PC-9 (cell line): Measurements from ENCODE around the gene PRKG1. TPM values are rescaled to one million over a fixed set of nuclear protein-coding genes. Genes with fewer than 3 reads are reported as not detected.

ENCODE experiments used
- BruUV-seq: library from RNA; stranded (reverse); fragments of 400-500 nt; replicated peaks from 2 replicates; lab custom pipeline; 2021; lab: Mats Ljungman, UMichigan
- CTCF ChIA-PET: fragments of 300-600 bp; sonication (Branson Sonifier 250); formaldehyde crosslinking; loops from one replicate; lab custom pipeline; 2022; ENCODE audit warnings: antibody characterized with exemption; lab: Charles Lee
- POLR2A ChIA-PET: fragments of 300-600 bp; sonication (Branson Sonifier 250); formaldehyde crosslinking; loops from one replicate; lab custom pipeline; 2022; ENCODE audit warnings: antibody characterized with exemption; ENCODE audit not compliant: unreplicated experiment; lab: Charles Lee
- DNase-seq, 2 experiments: peaks; one replicate each; pipeline versions ENCODE4 v3.0.0 to v3.0.0-alpha.2; 2015 to 2022; ENCODE audit warnings: mixed read lengths in 1 of 2
- H2AFZ ChIP-seq: fragments of 200-600 bp; sonication (generic); 2 replicates; pipeline ENCODE4 v1.8.1; 2017; ENCODE audit warnings: antibody characterized with exemption
- H3F3A ChIP-seq: fragments of 200-600 bp; sonication (generic); 2 replicates; pipeline ENCODE4 v1.8.1; 2017; ENCODE audit warnings: antibody characterized with exemption, mild to moderate bottlenecking, low read depth; ENCODE audit not compliant: insufficient read depth
- H3K27ac ChIP-seq: fragments of 200-600 bp; sonication (generic); 2 replicates; pipeline ENCODE4 v1.6.1; 2016; ENCODE audit warnings: mixed run types
- H3K27me3 ChIP-seq: fragments of 200-600 bp; sonication (generic); 2 replicates; pipeline ENCODE4 v1.6.1; 2016; ENCODE audit warnings: low read depth, mixed run types; ENCODE audit not compliant: insufficient read depth
- H3K36me3 ChIP-seq: fragments of 200-600 bp; sonication (generic); 2 replicates; pipeline ENCODE4 v1.6.1; 2016; ENCODE audit warnings: low read depth, mixed run types
- H3K4me1 ChIP-seq: fragments of 200-600 bp; sonication (generic); replicated peaks from 2 replicates; pipeline ENCODE4 v1.6.1; 2016; ENCODE audit warnings: mixed run types; ENCODE audit not compliant: insufficient read depth
- H3K4me2 ChIP-seq: fragments of 200-600 bp; sonication (generic); 2 replicates; pipeline ENCODE4 v1.6.1; 2017; ENCODE audit warnings: mixed run types
- H3K4me3 ChIP-seq: fragments of 200-600 bp; sonication (generic); 2 replicates; pipeline ENCODE4 v1.6.1; 2016; ENCODE audit warnings: mixed run types
- H3K79me2 ChIP-seq: fragments of 200-600 bp; sonication (generic); 2 replicates; pipeline ENCODE4 v1.6.1; 2017; ENCODE audit warnings: low read depth, mixed run types
- H3K9me2 ChIP-seq: fragments of 200-600 bp; sonication (generic); 2 replicates; pipeline ENCODE4 v1.8.1; 2017; ENCODE audit warnings: mild to moderate bottlenecking; ENCODE audit not compliant: insufficient read depth
- H3K9me3 ChIP-seq: fragments of 200-600 bp; sonication (generic); 2 replicates; pipeline ENCODE4 v1.8.1; 2016; ENCODE audit warnings: low read depth; ENCODE audit not compliant: insufficient read depth
- H4K20me1 ChIP-seq: fragments of 200-600 bp; sonication (generic); 2 replicates; pipeline ENCODE4 v1.8.1; 2017; ENCODE audit not compliant: insufficient read depth
- CTCF ChIP-seq: fragments of 200-600 bp; sonication (generic); conservative IDR thresholded peaks from 2 replicates; pipeline ENCODE4 v1.6.1; 2017; ENCODE audit warnings: mixed run types, antibody characterized with exemption, mild to moderate bottlenecking, moderate library complexity
- EZH2 ChIP-seq: fragments of 200-600 bp; sonication (generic); IDR thresholded peaks from 2 replicates; pipeline ENCODE4 v1.8.0; 2017; ENCODE audit warnings: antibody characterized with exemption, low read depth
- intact Hi-C: fragments of 100-400 bp; cut with micrococcal nuclease; formaldehyde crosslinking; loops from one replicate; pipeline ENCODE4 v1.10.0; 2022; ENCODE audit not compliant: unreplicated experiment
- total RNA-seq: library from RNA; stranded (reverse); gene quantifications from 2 replicates; pipeline ENCODE4 v1.2.3, GENCODE V29; 2021

Gene PRKG1
- total RNA-seq, 1 experiment from 2014 or later: 0.70 TPM

GRCh38 chr10:52337225-52337624, 1262.9 kb downstream of the PRKG1 start:
- Histone ChIP-seq H3K36me3 (no peaks in the 10 kb centered on the region), H2AFZ (no peak overlapping the region), H3K79me2 (no peaks in the 10 kb centered on the region), H3K4me2 (no peak overlapping the region), H3K4me3 (no peak overlapping the region), H3K4me1 (peaks cover 16% of the 10 kb centered on the region), H3K9me2 (no peaks in the 10 kb centered on the region), H3K9me3 (peaks cover 5% of the 10 kb centered on the region), H3K27ac (no peak overlapping the region), H3F3A (no peaks in the 10 kb centered on the region), H4K20me1 (no peaks in the 10 kb centered on the region), H3K27me3 (no peaks in the 10 kb centered on the region)
- BruUV-seq: no TSS peak
- intact Hi-C loops: no loop called here
- ChIA-PET POLR2A (no interaction called here), CTCF (no interaction called here)
- DNase-seq: no peak
- no peak for TF ChIP-seq CTCF
- no peak for TF ChIP-seq EZH2

GRCh38 chr10:52343439-52343838, 1269.2 kb downstream of the PRKG1 start:
- no peaks in the 10 kb centered on the region for H3K79me2 ChIP-seq
- H3K36me3 ChIP-seq: no peaks in the 10 kb centered on the region
- no peak overlapping the region; the same call in 1 of the 2 replicates for H2AFZ ChIP-seq
- ChIA-PET POLR2A (no interaction called here), CTCF (no interaction called here)
- no peak overlapping the region for H3K4me3 ChIP-seq
- TF ChIP-seq EZH2: no peak
- H3K27ac ChIP-seq: no peak overlapping the region
- no peaks in the 10 kb centered on the region for H3K27me3 ChIP-seq
- no peaks in the 10 kb centered on the region for H3K4me1 ChIP-seq
- intact Hi-C loops: no loop called here
- no peak overlapping the region for H3K4me2 ChIP-seq
- H4K20me1 ChIP-seq: no peaks in the 10 kb centered on the region
- BruUV-seq: no TSS peak
- no peaks in the 10 kb centered on the region for H3K9me2 ChIP-seq
- H3F3A ChIP-seq: no peaks in the 10 kb centered on the region
- DNase-seq: no peak
- 0 out of 2 replicates have a peak, but pooled peaks cover 5% of the 10 kb centered on the region for H3K9me3 ChIP-seq

GRCh38 chr10:52346394-52347326, 1272.4 kb downstream of the PRKG1 start:
- H3F3A ChIP-seq: no peaks in the 10 kb centered on the region
- POLR2A ChIA-PET: no interaction called here
- no peaks in the 10 kb centered on the region for H3K36me3 ChIP-seq
- no peak overlapping the region for H3K27ac ChIP-seq
- H3K4me1 ChIP-seq: no peaks in the 10 kb centered on the region
- no peak for TF ChIP-seq EZH2
- no peak for TF ChIP-seq CTCF
- CTCF ChIA-PET: no interaction called here
- H3K9me2 ChIP-seq: no peaks in the 10 kb centered on the region
- BruUV-seq: no TSS peak
- H3K4me2 ChIP-seq: no peak overlapping the region
- H3K4me3 ChIP-seq: no peak overlapping the region
- H4K20me1 ChIP-seq: no peaks in the 10 kb centered on the region
- no peaks in the 10 kb centered on the region for H3K27me3 ChIP-seq
- H2AFZ ChIP-seq: no peak overlapping the region
- DNase-seq: no peak
- 0 out of 2 replicates have a peak, but pooled peaks cover 10% of the 10 kb centered on the region for H3K9me3 ChIP-seq
- no peaks in the 10 kb centered on the region for H3K79me2 ChIP-seq
- intact Hi-C loops: no loop called here
